Measurements from ENCODE around the gene MCRS1. TPM values are rescaled to one million over a fixed set of nuclear protein-coding genes. Genes with fewer than 3 reads are reported as not detected.

MCRS1 gene, protein sequence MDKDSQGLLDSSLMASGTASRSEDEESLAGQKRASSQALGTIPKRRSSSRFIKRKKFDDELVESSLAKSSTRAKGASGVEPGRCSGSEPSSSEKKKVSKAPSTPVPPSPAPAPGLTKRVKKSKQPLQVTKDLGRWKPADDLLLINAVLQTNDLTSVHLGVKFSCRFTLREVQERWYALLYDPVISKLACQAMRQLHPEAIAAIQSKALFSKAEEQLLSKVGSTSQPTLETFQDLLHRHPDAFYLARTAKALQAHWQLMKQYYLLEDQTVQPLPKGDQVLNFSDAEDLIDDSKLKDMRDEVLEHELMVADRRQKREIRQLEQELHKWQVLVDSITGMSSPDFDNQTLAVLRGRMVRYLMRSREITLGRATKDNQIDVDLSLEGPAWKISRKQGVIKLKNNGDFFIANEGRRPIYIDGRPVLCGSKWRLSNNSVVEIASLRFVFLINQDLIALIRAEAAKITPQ
- total RNA-seq: 30.2 and 61.3 TPM in 2 replicates

GRCh38 chr12:49567611-49568441 is at the start of gene MCRS1:
Gene MCRS1 (minus strand): TSS chr12:49568142. CDS start chr12:49566731, 1,411 bp downstream.

DNA sequence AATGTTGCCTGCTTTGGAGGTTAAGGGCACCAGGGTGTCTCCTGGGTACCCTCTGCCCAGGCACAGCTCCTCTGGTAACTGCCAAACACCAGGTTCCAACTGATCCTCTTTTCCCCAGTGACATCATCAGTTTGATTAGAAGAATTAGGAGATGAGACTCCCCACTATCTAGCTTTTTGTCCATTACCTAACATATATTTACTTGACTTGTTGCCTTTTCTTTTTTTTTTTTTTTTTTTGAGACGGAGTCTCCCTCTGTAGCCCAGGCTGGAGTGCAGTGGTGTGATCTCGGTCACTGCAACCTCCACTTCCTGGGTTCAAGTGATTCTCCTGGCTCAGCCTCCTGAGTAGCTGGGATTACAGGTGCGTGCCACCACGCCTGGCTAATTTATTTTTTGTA is 37.6 kb upstream of the MCRS1 start, which contains the start of gene FAM186B:
FAM186B (minus strand) TSS at position 101 of the 400 bp plus-strand sequence. CDS start 162 bp downstream, outside the sequence.

GRCh38 chr12:49538510-49539403 is 29.2 kb downstream of the MCRS1 start, which contains the start of gene KCNH3:
Gene KCNH3 (plus strand): TSS chr12:49539030. CDS start chr12:49539417, 387 bp downstream.

Other genes starting within 250 kb of the MCRS1 start
- 1.1 and 9.4 TPM in 2 replicates for gene TROAP, start 244.9 kb downstream of the MCRS1 start, total RNA-seq
- 0.28 and 0.38 TPM in 2 replicates for gene C1QL4, start 231.0 kb downstream of the MCRS1 start, total RNA-seq
- 1.7 and 2.5 TPM in 2 replicates for gene DNAJC22, start 221.3 kb downstream of the MCRS1 start, total RNA-seq
- gene SPATS2, start 200.7 kb downstream of the MCRS1 start, total RNA-seq: 27.3 and 28.8 TPM in 2 replicates
- under 0.01 and 0.28 TPM in 2 replicates for gene KCNH3, start 29.1 kb downstream of the MCRS1 start, total RNA-seq
- gene FAM186B, start 37.5 kb upstream of the MCRS1 start, total RNA-seq: 0.19 and 0.28 TPM in 2 replicates
- gene PRPF40B, start 55.4 kb upstream of the MCRS1 start, total RNA-seq: 8.4 and 10.4 TPM in 2 replicates
- 33.5 and 48.5 TPM in 2 replicates for gene FMNL3, start 139.3 kb upstream of the MCRS1 start, total RNA-seq
- 353 and 437 TPM in 2 replicates for gene TMBIM6, start 173.4 kb upstream of the MCRS1 start, total RNA-seq

Data from regular cardiac myocyte (primary cell).